Measurements from ENCODE around the gene GRIA4. TPM values are rescaled to one million over a fixed set of nuclear protein-coding genes. Genes with fewer than 3 reads are reported as not detected.

The GRIA4 gene
- polyA plus RNA-seq, 12 donors: 7.3 to 38.0 (median 12.4) TPM; not detected in 1

GRCh38 chr11:105635466-105635865, 25.6 kb downstream of the GRIA4 start:
- no peak for DNase-seq

DNA sequence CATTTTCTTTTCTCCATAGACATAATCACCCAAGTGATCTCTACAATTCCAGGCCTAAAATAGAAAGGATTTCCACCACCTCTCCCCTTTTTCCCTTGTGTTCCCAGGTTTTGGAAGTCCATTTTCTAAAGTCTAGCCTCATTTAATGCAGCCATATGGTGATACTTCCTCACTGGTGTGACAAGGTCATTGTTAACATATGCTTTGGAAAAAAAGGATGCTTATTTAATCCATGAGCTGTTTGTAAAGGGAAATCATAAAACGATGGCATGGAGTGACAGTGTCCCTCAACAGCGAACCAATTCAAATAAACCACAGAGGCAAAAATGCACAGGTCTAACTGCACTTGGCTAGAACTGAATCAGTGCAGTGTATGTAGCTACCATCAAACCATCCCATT, 26.6 kb downstream of the GRIA4 start:
- no peak for DNase-seq

DNA sequence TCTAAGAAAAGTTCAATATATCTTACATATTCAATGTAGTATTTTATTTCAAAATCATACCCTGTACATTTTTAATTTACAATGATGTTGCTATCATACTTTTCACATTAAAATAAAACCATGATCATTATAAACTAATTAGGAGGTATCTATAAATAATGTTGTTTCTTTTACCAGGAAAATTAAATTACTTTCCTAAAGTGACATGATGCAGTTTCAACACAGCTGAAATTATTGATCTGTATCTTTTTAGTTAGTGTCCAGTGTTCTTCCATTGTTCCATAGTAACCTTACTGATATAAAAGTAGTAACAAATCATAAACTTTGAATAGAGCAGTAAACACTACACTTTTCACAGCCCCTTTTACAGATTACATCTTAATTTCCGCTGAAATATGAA, 29.7 kb downstream of the GRIA4 start:
- no peak for DNase-seq

DNA sequence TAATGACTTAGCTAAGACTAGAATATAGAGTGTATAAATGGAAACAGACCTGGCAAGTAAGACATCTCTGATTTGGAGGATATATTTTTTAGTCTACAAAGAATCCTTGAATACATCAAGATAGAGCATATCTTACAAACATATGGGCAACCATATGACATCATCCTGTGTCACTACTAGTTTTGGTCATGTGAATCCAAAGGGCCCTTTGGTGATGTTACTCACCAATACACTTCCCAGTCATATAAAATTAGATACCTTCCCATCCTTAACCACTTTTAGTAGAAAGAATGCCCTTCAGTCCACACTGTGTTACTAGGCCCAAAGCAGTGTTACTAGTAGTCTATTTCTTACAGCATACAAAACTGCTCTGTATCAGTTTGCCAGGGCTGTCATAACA, 31.6 kb downstream of the GRIA4 start:
- DNase-seq: no peak

DNA sequence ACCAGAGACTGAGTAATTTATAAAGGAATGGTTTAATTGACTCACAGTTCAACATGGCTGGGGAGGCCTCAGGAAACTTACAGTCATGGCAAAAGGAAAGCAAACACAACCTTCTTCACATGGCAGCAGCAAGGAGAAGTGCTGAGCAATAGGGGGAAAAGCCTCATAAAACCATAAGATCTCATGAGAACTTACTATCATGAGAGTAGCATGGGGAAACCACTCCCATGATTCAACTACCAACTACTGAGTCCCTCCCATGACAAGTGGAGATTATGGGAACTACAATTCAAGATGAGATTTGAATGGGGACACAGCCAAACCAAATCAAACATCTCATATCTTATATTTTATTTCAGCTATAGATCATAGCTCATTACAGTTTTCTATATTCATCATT, 33.0 kb downstream of the GRIA4 start:
- no peak for DNase-seq

DNA sequence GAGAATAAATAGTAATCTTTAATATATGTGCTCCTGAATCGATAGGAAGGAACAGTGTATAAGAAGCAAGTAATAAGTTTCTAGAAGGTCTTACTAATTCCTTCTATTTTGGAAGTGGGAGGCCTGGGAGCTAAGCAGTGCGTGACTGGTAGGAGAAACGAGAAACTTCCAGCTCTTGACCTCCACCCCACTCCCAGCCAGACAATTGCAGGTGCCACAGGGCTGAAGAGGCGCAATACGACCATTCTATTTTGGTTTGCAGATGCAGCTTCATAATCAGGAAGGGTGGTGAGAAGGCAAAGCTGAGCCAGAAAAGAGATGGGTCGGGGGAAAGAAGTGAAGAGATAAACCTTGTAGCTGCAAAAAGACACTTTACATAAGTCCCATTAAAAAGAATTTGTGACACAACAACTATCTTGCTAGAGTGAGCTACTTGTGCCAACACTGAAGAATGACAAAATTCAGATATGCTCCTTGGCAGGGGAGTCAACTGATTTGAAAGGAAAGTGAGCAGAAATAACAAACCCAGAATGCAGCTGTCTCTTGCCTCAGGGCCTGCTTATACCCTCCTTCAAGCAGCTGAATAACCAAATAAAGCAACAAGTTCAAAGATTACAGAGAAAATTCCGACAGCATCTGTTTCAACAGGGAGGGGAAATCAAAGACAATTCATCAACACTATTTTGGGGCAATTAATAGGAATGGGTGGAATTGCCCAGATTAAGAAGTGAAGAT, 35.1 kb downstream of the GRIA4 start:
- DNase-seq: no peak

DNA sequence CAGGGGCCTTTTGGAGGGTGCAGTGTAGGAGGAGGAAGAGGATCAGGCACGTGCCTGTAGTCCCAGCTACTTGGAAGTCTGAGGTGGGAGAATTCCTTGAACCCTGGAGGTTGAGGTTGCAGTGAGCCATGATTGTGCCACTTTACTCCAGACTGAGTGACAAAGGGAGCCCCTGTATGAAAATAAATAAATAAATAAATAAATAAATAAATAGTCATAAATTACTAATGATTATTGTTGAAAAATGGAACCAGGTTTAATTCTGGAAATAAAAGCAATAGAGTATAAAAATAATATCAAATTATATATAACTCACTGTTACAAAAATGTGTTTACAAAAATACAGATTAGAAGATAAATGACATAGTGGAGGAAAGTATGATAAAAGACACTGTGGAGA, 37.9 kb downstream of the GRIA4 start:
- no peak for DNase-seq

DNA sequence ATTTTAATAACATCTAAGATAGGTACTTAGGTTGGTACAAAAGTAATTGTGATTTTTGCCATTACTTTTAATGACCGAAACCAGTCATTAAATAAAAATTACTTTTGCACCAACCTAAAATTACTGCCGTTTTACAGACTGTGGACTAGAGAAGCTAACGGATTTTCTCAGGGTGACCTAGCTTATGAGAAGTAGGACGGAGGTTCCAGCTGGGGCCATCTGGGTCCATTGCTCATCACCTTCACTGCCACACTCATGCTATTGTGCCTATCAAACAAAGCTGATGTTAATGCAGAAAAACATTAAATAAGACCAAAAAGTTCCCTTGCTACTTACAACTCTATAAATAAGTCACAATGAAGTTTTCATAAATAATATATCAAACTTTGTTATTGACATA, 38.9 kb downstream of the GRIA4 start:
- no peak for DNase-seq

DNA sequence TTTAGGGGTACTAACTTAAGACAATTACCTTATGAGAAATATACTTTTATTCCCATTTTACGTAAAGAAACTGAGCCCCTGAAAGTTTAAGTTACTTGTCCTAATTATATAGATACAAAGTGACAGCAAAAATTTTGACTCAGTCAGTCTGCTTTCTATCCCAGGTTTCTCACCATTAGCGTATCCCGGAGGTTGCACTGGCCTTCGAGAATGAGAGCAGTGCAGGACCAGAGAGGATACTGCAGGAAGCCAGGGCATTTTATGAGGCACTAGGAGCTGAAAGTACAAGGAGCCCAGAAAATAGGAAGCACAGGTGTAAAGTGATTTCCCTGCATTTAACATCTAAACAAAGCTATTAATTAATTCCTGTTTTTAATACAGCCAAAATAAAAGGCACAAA, 55.4 kb downstream of the GRIA4 start:
- no peak for DNase-seq

- no peak for DNase-seq
These were observed 57.6 kb downstream of the GRIA4 start for GRCh38 chr11:105667441-105667840.

DNA sequence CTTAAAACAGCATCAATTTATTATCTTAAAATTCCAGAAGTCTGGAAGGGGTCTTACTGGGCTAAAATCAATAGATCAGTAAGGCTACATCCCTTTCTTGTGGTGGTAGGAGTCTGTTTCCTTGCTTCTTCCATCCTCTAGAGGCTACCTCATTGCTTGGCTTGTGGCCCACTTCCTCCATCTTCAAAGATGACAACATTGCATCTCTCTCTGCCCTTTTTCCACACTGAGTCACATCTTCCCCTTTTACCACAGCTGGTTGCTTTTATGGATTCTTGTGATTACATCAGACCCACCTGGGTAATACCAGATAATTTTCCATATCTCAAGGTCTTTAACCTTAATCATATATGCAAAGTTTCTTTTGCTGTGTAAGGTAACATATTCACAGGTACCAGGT, 60.9 kb downstream of the GRIA4 start:
- DNase-seq: no peak

GRCh38 chr11:105673089-105673488, 63.2 kb downstream of the GRIA4 start:
- peak; percentile 68 for DNase-seq

GRCh38 chr11:105689631-105690030, 79.8 kb downstream of the GRIA4 start:
- no peak for DNase-seq

DNA sequence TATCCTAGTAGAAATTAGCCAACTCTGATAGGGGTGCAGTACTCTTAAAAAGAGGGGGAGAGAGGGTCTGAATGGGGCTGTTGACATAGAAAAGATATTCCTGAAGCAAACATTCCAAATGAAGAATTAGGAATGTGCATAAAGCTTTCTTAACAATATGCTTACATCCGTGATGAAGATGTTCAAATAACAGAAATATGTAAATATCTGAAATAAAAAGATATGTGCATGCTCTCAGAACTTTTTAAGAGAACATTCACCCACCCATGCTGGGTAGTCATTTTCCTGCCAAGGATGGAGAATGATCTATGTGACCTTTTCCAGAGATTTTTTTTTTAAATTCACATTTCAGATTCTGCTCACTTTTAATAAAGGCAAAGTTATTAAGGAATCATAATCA, 80.6 kb downstream of the GRIA4 start:
- DNase-seq: no peak

- no peak for DNase-seq
These were observed 83.3 kb downstream of the GRIA4 start for GRCh38 chr11:105693075-105693759.

DNA sequence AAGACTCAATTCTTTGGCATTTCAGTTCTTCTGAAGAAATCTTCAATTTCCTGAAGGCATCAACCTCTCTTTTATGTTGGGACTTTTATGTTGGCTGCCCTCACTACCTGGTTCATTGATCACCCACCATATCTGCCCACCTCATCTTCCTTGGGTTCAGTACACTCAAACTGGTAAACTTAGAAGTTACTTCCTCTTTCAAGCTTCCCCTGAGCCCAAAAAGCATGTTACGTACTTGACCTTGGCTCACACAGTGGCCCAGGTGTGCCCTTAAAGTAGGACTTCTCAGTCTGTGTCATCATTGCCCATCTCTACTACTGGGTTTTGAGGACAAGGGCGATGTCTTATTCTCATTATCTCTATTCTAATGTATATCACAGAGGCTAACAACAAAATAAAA, 86.1 kb downstream of the GRIA4 start:
- no peak for DNase-seq

DNA sequence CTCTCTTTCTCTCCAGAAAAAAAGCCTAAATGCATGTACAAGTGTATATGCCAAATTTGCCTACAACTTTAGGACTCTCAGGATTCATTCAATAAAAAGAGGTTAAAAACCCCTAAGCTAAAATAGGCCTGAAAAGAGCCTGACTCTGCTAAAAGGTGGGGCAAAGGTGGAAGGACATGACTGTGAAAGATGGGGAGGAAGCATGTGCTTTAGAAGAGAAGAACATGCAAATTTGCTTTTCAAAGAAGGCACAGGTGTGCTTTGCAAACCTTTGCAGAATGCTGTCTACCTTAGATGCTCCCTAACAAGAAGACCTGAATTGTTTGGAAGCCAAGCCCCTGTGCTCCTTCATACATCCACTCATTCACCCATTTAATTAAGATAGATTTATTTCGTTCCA, 87.4 kb downstream of the GRIA4 start:
- no peak for DNase-seq

GRCh38 chr11:105699203-105699602, 89.3 kb downstream of the GRIA4 start:
- DNase-seq: no peak

- DNase-seq: no peak
These were observed 90.4 kb downstream of the GRIA4 start for GRCh38 chr11:105700271-105700670.

DNA sequence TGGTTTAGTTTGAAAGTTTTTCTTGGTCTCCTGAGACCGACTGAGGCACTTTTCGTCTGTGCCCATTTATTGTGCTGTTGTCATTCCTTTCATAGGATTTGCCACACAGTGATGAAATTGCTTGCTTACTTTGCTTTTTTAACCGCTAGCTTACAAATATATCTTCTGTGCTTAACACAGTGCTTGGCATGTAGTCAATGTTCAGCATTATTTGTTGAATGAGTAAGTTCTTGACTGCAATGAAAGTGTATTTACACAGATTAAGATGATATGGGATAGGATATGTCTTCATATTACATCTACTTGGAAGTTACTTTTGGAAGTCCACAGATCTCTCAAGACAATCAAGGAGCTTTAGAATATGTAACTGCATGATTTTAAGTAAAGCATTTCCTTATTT, 91.2 kb downstream of the GRIA4 start:
- DNase-seq: no peak

GRCh38 chr11:105705786-105706530, 96.1 kb downstream of the GRIA4 start:
- no peak for DNase-seq

GRCh38 chr11:105713106-105713505, 103.2 kb downstream of the GRIA4 start:
- DNase-seq: no peak

GRCh38 chr11:105713696-105714095, 103.8 kb downstream of the GRIA4 start:
- no peak for DNase-seq
